B cell (primary cell): ENCODE measurements around the gene MRPS26. TPM values are rescaled to one million over a fixed set of nuclear protein-coding genes. Genes with fewer than 3 reads are reported as not detected.

Source experiments
- ATAC-seq: fragments of 200-7000 bp; cut with Tn5 transposase; one replicate; pipeline ENCODE4 v1.10.0; 2021; ENCODE audit warnings: low read depth, mild to moderate bottlenecking, moderate number of reproducible peaks, moderate library complexity
- CTCF ChIA-PET: fragments of 350-600 bp; sonication (Branson Sonifier 250); formaldehyde crosslinking; loops from one replicate; lab custom pipeline; 2021; ENCODE audit warnings: antibody characterized with exemption, inconsistent platforms; lab: Charles Lee
- POLR2A ChIA-PET: fragments of 350-600 bp; sonication (Branson Sonifier 250); formaldehyde crosslinking; loops from one replicate; lab custom pipeline; 2021; ENCODE audit warnings: antibody characterized with exemption; lab: Charles Lee
- DNase-seq: peaks from one replicate; pipeline ENCODE4 v3.0.0; 2013
- H2AFZ ChIP-seq: 2 replicates; pipeline ENCODE4 v1.6.1; 2012; ENCODE audit warnings: mild to moderate bottlenecking, low read depth, low read length; ENCODE audit not compliant: insufficient read depth, poor library complexity, severe bottlenecking
- H3K27ac ChIP-seq, 2 donors: 1 replicate in 1 of 2; 2 replicates in 1 of 2; pipeline ENCODE4 v1.5.1; 2012 to 2013; ENCODE audit warnings: low read length in 2 of 2, mild to moderate bottlenecking in 2 of 2, moderate library complexity in 1 of 2
- H3K27me3 ChIP-seq, 4 experiments: fragments of 200-600 bp in 1 of 4; sonication (generic) in 1 of 4; replicated peaks in 1 of 4; 1 replicate in 2 of 4; 2 replicates in 2 of 4; pipeline versions ENCODE4 v1.6.1 to v1.7.0; 2013 to 2016; ENCODE audit warnings: low read length in 3 of 4, mild to moderate bottlenecking in 2 of 4, mixed read lengths in 1 of 4, moderate library complexity in 1 of 4; ENCODE audit not compliant: insufficient read depth in 4 of 4, control insufficient read depth in 3 of 4; ENCODE audit errors: control extremely low read depth in 1 of 4
- H3K36me3 ChIP-seq, 2 experiments: replicated peaks in 1 of 2; 1 replicate in 1 of 2; 2 replicates in 1 of 2; pipeline versions ENCODE4 v1.6.1 to v1.7.1; 2013; ENCODE audit warnings: low read length in 1 of 2; ENCODE audit not compliant: insufficient read depth in 2 of 2, control insufficient read depth in 1 of 2; ENCODE audit errors: control extremely low read depth in 1 of 2, extremely low read depth in 1 of 2
- H3K4me1 ChIP-seq, 2 donors: fragments of 200-600 bp in 1 of 2; sonication (generic) in 1 of 2; 1 replicate in 1 of 2; 2 replicates in 1 of 2; pipeline versions ENCODE4 v1.5.1 to v1.6.1; 2013 to 2017; ENCODE audit warnings: low read length in 2 of 2; ENCODE audit not compliant: control insufficient read depth in 2 of 2, insufficient read depth in 2 of 2
- H3K4me2 ChIP-seq: replicated peaks from 2 replicates; pipeline ENCODE3; 2012; ENCODE audit warnings: mild to moderate bottlenecking, low read depth, low read length; ENCODE audit not compliant: poor library complexity, severe bottlenecking
- H3K4me3 ChIP-seq, 5 experiments: fragments of 200-600 bp in 1 of 5; sonication (generic) in 1 of 5; 1 replicate in 3 of 5; 2 replicates in 2 of 5; pipeline versions ENCODE4 v1.5.1 to v1.7.0; 2011 to 2016; ENCODE audit warnings: low read length in 4 of 5, mild to moderate bottlenecking in 4 of 5, low read depth in 2 of 5, control low read depth in 1 of 5, moderate library complexity in 1 of 5; ENCODE audit not compliant: insufficient read depth in 1 of 5; ENCODE audit errors: control extremely low read depth in 1 of 5, extremely low read depth in 1 of 5
- H3K79me2 ChIP-seq: fragments of 200-600 bp; sonication (generic); one replicate; pipeline ENCODE4 v1.6.0; 2016; ENCODE audit warnings: low read length; ENCODE audit not compliant: control insufficient read depth, insufficient read depth
- H3K9ac ChIP-seq: fragments of 200-600 bp; sonication (generic); 2 replicates; pipeline ENCODE4 v1.6.1; 2017; ENCODE audit warnings: mild to moderate bottlenecking, low read length, moderate library complexity
- H3K9me3 ChIP-seq, 3 donors: one replicate each; pipeline versions ENCODE4 v1.6.1 to v1.7.1; 2013; ENCODE audit warnings: low read length in 2 of 3; ENCODE audit not compliant: control insufficient read depth in 2 of 3, insufficient read depth in 1 of 3; ENCODE audit errors: control extremely low read depth in 1 of 3
- H4K20me1 ChIP-seq: 2 replicates; pipeline ENCODE4 v1.6.0; 2012; ENCODE audit warnings: mild to moderate bottlenecking, low read length; ENCODE audit not compliant: insufficient read depth, control insufficient read depth, poor library complexity, severe bottlenecking
- H3K27ac Mint-ChIP-seq: one replicate; pipeline ENCODE4 v1.8.0; 2021; ENCODE audit warnings: mixed read lengths
- H3K27me3 Mint-ChIP-seq: one replicate; pipeline ENCODE4 v1.8.0; 2021; ENCODE audit warnings: mixed read lengths
- H3K4me1 Mint-ChIP-seq: one replicate; pipeline ENCODE4 v1.8.0; 2021; ENCODE audit warnings: mixed read lengths
- H3K4me3 Mint-ChIP-seq: one replicate; pipeline ENCODE4 v1.8.0; 2021; ENCODE audit warnings: mixed read lengths
- H3K9me3 Mint-ChIP-seq: one replicate; pipeline ENCODE4 v1.8.0; 2022; ENCODE audit warnings: mixed read lengths; ENCODE audit not compliant: insufficient read depth
- CTCF ChIP-seq: fragments of 200-600 bp; IDR thresholded peaks from one replicate; pipeline ENCODE4 v1.8.0; 2022; ENCODE audit warnings: antibody characterized with exemption, mild to moderate bottlenecking
- EZH2 ChIP-seq: IDR thresholded peaks from 2 replicates; pipeline ENCODE4 v1.6.1; 2012; ENCODE audit warnings: borderline replicate concordance, low read depth, mild to moderate bottlenecking, moderate library complexity, low read length; ENCODE audit not compliant: insufficient read depth, poor library complexity, severe bottlenecking
- WGBS: methylation state at CpG from one replicate; pipeline ENCODE4 v1.1.5; 2013; ENCODE audit warnings: missing lambda C conversion rate; ENCODE audit not compliant: insufficient coverage; 5-methylcytosine and 5-hydroxymethylcytosine counted together
- intact Hi-C: fragments of 100-400 bp; cut with micrococcal nuclease; formaldehyde crosslinking; loops from one replicate; pipeline ENCODE4 v1.10.0; 2022
- polyA plus RNA-seq: library from polyadenylated mRNA; depleted of rRNA; stranded (reverse); fragments of >200 nt; gene quantifications from 2 replicates; pipeline ENCODE4 v1.2.3, GENCODE V29; 2012
- total RNA-seq, 2 donors: library from RNA; stranded (reverse); fragments of 120-200 nt in 1 of 2; gene quantifications; 1 replicate in 1 of 2; 2 replicates in 1 of 2; pipeline versions ENCODE4 v1.2.3 to v1.2.4, GENCODE V29; 2013 to 2022

Gene MRPS26
- total and polyA plus RNA-seq, 2 donors (not counting 1 experiment from before 2014, with no cell fraction given): 35.9 to 37.5 TPM

DNA sequence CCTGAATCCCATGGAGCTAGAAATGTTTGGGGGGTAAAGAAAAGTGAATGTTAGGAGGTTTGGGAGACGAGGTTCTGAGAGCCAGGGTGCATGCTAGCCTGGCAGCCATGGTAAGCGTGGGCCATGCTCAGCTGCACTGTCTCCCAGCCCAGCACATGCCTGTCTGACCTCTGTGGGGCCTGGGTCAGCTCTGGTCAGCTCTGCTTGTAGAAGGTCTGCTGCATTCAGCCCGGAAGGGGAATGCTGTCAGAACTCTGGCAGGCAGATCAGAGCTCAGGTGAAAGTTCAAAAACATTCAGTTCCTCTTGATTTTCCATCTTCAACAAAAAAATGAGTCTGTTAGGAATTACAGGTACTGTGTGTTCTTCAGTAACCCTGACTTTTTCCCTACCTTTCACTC, 8.2 kb upstream of the MRPS26 start:
- no peak for ATAC-seq
- Histone ChIP-seq H3K9ac (no peak overlapping the region), H3K27ac (no peak overlapping the region), H3K79me2 (no peaks in the 10 kb centered on the region), H3K27me3 (no peaks in the 10 kb centered on the region), H3K9me3 (no peaks in the 10 kb centered on the region), H3K4me3 (no peak overlapping the region), H4K20me1 (no peaks in the 10 kb centered on the region), H3K36me3 (peaks cover 5 to 58% of the 10 kb centered on the region in 2 experiments), H3K4me2 (no peak overlapping the region), H2AFZ (no peak overlapping the region), H3K4me1 (no peaks in the 10 kb centered on the region)
- Mint-ChIP-seq H3K4me3 (no peak overlapping the region), H3K9me3 (no peaks in the 10 kb centered on the region), H3K4me1 (no peaks in the 10 kb centered on the region), H3K27me3 (no peaks in the 10 kb centered on the region), H3K27ac (no peak overlapping the region)
- ChIA-PET POLR2A (no interaction called here), CTCF (interaction anchor here (1.1 kb wide), 1 partner anchor 16 kb away, joined by 4 read pairs; no protein-coding TSS in a partner anchor)
- intact Hi-C loops: no loop called here
- no peak for TF ChIP-seq EZH2
- DNase-seq: no peak
- 97% methylated on average over 2 of the region's 3 CpGs for WGBS

DNA sequence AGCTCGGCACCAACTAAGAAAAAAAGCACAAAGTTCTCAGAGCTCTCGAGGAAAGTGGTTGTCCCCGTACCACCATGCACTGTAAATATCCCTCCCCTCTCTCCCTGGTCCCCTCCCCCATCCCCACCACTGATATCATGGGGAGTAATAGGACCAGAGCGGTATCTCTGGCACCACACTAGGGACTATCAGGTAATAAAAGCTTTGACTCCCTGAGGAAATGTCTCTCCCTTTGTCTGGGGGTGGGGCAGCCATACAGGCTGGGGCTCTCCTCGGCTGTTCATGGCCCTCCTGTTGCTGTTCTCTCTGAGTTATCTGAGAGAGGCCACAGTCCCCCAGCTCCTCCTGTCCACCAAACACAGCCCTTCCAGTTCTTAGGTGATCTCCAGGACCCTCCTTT, 7.4 kb upstream of the MRPS26 start:
- Histone ChIP-seq H3K4me3 (no peak overlapping the region), H3K36me3 (peaks cover 5 to 52% of the 10 kb centered on the region in 2 experiments), H4K20me1 (no peaks in the 10 kb centered on the region), H3K4me2 (no peak overlapping the region), H3K27ac (no peak overlapping the region), H3K27me3 (no peaks in the 10 kb centered on the region), H3K9ac (no peak overlapping the region), H3K4me1 (no peaks in the 10 kb centered on the region), H3K9me3 (no peaks in the 10 kb centered on the region), H3K79me2 (no peaks in the 10 kb centered on the region), H2AFZ (no peak overlapping the region)
- no CpG with 5 or more reads among the region's 5 CpGs for WGBS
- CTCF ChIA-PET: interaction anchor here (1.3 kb wide), 1 partner anchor 15 kb away, joined by 4 read pairs; no protein-coding TSS in a partner anchor
- intact Hi-C loops: no loop called here
- ATAC-seq (no peak), DNase-seq (no peak)
- H3K27ac Mint-ChIP-seq: no peak overlapping the region
- TF ChIP-seq EZH2 (no peak), CTCF (no peak)
- H3K27me3 Mint-ChIP-seq: no peaks in the 10 kb centered on the region
- H3K4me3 Mint-ChIP-seq: no peak overlapping the region
- H3K4me1 Mint-ChIP-seq: no peaks in the 10 kb centered on the region
- POLR2A ChIA-PET: no interaction called here
- no peaks in the 10 kb centered on the region for H3K9me3 Mint-ChIP-seq
